Retinal pigment epithelial cell (primary cell): ENCODE results near the gene COL4A2.

Source experiments
- DNase-seq: peaks from one replicate; pipeline ENCODE4 v3.0.0-alpha.2; 2010; ENCODE audit warnings: low read depth
- H3K4me3 ChIP-seq: 2 replicates; pipeline ENCODE4 v1.5.1; 2011; ENCODE audit warnings: mild to moderate bottlenecking, low read length, control low read depth, moderate library complexity
- TF ChIP-seq, protein P1 (sequence below): conservative IDR thresholded peaks from 2 replicates; pipeline ENCODE4 v1.5.1; 2011; ENCODE audit warnings: low read depth, low read length, control low read depth, inconsistent platforms

Gene COL4A2

DNA sequence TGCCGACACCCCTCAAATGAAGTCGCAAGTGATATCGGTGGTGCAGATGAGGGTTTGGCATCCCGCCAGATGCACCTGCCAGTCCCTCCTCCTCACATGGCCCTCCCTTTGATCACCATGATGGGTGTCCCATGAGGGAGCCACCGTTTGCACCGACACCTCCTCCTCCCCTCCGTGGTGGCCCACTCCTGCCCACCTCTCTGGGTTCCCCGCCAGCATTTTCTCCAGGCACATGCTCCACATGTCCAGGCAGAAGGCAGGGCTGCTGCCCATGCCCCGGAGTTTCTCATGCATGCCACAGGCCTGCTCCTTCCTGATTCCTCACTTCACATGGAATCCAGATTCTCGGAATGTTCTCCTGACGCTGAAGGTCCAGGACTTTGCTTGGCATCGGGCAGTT is 49.3 kb downstream of the COL4A2 start:
- H3K4me3 ChIP-seq, result no peak overlapping the region
- TF ChIP-seq, protein P1, sequence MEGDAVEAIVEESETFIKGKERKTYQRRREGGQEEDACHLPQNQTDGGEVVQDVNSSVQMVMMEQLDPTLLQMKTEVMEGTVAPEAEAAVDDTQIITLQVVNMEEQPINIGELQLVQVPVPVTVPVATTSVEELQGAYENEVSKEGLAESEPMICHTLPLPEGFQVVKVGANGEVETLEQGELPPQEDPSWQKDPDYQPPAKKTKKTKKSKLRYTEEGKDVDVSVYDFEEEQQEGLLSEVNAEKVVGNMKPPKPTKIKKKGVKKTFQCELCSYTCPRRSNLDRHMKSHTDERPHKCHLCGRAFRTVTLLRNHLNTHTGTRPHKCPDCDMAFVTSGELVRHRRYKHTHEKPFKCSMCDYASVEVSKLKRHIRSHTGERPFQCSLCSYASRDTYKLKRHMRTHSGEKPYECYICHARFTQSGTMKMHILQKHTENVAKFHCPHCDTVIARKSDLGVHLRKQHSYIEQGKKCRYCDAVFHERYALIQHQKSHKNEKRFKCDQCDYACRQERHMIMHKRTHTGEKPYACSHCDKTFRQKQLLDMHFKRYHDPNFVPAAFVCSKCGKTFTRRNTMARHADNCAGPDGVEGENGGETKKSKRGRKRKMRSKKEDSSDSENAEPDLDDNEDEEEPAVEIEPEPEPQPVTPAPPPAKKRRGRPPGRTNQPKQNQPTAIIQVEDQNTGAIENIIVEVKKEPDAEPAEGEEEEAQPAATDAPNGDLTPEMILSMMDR, result no peak
- DNase-seq, result no peak

DNA sequence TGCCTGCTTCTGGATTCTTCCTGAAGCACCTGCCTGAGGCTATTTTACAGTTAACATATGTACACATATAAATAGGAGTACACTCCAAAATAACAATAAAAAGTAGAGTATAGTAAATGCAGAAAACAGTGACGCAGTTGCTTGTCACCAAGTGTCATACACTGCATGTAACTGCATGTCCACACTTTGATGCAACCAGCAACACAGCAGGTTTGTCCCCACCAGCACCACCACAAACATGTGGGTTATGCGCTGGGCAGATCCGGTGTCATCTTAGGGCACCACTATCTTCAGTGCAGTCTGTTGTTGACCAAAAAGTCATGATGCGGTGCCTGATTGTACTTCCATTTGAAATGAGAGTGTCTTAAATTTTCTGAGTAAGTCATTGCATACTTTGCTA is 51.3 kb downstream of the COL4A2 start:
- no peak for DNase-seq
- TF ChIP-seq, protein P1, result no peak
- no peak overlapping the region for H3K4me3 ChIP-seq

DNA sequence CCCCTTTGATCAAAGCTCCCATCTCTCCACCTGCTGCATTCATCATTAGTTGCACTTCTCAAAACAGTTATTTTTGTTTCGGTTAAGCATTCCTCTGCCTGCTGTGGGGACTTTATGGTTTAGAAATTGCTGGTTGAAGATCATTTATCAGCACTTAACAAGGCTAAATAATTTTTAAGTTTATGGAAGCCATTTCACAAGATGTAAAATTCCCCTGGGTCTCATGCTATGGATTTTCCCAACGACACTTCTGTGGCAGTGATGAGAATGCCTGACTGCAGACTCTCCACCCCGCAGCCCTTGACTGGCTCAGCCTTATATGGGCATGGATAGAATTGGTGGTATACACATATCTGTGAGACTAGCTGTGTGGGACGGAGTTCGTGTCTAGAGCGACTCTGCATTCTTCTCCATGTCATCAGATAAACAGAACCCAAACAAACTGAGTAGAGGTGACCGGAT is 52.8 kb downstream of the COL4A2 start:
- TF ChIP-seq, protein P1, result no peak
- DNase-seq, result no peak
- no peak overlapping the region for H3K4me3 ChIP-seq

DNA sequence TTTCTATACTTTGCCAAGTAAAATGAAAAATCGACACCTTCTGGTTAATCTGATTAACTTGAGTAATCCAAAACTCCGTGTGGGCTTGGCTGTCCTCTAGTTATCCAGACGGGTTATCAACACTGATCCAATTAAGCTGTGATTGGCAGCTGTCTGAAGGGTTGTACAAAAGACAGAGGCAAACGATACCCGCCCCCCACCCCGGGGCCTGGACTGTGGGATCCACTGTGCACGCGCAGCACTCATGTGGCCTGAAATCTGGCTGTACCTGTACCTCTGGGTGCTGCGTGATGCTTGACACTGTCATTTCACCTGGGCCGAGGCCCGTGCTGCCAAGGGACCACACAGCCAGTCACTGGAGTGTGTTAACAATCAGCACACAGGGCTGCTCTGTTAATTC is 53.5 kb downstream of the COL4A2 start:
- no peak overlapping the region for H3K4me3 ChIP-seq
- TF ChIP-seq, protein P1, result no peak
- no peak for DNase-seq

DNA sequence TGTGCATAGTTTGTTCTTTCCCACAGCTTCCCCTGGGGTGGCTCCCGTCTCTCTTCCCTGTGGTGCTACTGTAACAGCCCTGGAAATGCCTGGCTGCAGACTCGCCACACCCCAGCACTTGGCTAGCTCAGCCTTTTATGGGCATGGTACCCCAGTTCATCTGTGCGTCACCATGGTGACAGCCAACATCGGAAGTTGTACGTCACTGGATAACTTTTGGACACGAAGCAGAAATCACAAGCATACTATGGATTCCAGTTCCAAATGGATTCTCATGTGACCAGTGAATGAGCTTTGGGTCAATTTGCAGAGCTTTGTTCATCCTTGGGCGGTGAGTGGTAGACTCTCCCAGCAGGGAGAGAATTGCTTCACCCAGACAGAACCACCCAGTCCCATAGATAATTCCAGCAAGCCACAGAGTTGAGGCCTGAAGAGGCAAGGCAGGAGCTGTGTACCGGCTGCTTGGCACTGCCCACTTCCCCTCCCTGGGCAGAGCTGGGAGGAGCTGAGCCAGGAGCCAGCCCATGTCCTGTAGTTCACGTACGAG is 54.4 kb downstream of the COL4A2 start:
- no peak for DNase-seq
- TF ChIP-seq, protein P1, result no peak
- no peak overlapping the region for H3K4me3 ChIP-seq

DNA sequence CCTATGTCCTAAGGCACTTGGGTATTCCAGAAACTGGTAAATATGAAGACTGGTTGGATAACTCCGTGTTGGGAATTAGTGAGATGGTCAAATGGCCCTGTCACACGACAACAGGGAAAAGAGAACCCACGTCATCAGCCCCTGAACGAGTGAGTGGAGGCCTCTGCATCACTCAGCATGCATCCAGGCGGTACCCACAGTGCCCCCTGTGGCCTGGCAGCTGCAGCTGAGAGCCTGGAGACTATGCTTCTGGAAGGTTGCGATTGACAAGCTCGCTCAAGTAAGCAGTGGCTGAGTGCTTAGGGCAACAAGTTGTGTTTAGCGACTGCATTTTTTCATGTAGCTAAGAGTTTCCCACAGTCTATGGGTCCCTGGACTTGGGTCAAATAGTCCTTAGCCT is 55.9 kb downstream of the COL4A2 start:
- TF ChIP-seq, protein P1, result peak; percentile 38
- DNase-seq, result no peak
- no peak overlapping the region for H3K4me3 ChIP-seq

DNA sequence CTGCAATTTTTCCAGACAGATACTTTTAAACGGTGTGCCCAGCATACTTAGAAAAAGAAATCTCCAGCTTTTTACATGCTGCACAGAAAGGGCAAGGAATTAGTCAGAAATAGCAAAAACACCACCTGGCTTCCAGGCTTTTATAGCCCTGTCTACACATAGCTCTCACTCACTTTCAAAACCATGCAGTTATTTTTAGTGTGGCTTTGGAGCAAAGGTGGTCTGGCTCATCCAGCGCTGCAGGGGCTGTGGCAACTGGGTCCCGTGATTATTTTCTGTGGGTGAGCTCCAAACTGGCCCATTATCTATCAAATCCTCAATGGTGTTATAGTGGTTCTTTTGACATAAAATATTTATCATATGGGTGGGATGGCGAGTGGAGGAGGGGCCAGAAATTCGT is 57.0 kb downstream of the COL4A2 start:
- no peak overlapping the region for H3K4me3 ChIP-seq
- DNase-seq, result no peak
- TF ChIP-seq, protein P1, result no peak
